Measurements from ENCODE around the gene L2HGDH. TPM values are rescaled to one million over a fixed set of nuclear protein-coding genes. Genes with fewer than 3 reads are reported as not detected.

Gene L2HGDH
- total RNA-seq, 1 experiment from 2014 or later, result 24.0 TPM

DNA sequence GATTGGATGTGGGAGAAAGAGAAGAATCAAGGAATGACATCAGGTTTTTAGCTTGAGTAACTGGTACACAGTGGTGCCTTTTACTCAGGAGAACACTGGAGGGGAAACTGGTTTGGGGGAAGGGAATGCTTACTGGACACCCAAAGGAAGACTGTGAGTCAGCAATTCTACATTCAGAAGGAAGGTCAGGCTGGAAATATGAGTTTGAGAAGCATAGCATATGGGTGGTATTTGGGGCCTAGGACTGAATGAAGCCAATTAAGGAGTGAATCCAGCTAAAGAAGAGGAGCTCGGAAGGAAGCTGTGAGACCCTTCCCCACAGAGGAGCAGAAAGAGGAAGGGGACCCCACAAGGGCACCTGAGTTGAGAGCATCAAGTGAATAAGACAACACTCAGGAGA lies 35.5 kb upstream of the L2HGDH start:
- peaks cover 16% of the 10 kb centered on the region for H3K4me1 Mint-ChIP-seq
- POLR2A ChIA-PET, result no interaction called here
- no peaks in the 10 kb centered on the region for H3K27me3 Mint-ChIP-seq (ENCODE audit: low read depth)
- no peaks in the 10 kb centered on the region for H3K36me3 Mint-ChIP-seq
- H3K9me3 Mint-ChIP-seq, result no peaks in the 10 kb centered on the region
- DNase-seq (ENCODE audit: low spot score) (no peak), ATAC-seq (no peak)
- TF ChIP-seq, protein P1, sequence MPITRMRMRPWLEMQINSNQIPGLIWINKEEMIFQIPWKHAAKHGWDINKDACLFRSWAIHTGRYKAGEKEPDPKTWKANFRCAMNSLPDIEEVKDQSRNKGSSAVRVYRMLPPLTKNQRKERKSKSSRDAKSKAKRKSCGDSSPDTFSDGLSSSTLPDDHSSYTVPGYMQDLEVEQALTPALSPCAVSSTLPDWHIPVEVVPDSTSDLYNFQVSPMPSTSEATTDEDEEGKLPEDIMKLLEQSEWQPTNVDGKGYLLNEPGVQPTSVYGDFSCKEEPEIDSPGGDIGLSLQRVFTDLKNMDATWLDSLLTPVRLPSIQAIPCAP (CRISPR knock-in tag; IDR thresholded peaks at IDR 0.05), result no peak
- TF ChIP-seq ZBTB21 (CRISPR knock-in tag; IDR thresholded peaks at IDR 0.05; ENCODE audit: borderline replicate concordance) (no peak), TEAD4 (CRISPR knock-in tag; IDR thresholded peaks at IDR 0.05) (no peak), TCF7 (CRISPR knock-in tag; IDR thresholded peaks at IDR 0.05; ENCODE audit: low read depth) (no peak), ZNF121 (CRISPR knock-in tag; IDR thresholded peaks at IDR 0.05) (no peak), GABPB1 (CRISPR knock-in tag; IDR thresholded peaks at IDR 0.05) (no peak), HMGA2 (CRISPR knock-in tag; IDR thresholded peaks at IDR 0.05) (no peak)
- TF ChIP-seq, protein P2, sequence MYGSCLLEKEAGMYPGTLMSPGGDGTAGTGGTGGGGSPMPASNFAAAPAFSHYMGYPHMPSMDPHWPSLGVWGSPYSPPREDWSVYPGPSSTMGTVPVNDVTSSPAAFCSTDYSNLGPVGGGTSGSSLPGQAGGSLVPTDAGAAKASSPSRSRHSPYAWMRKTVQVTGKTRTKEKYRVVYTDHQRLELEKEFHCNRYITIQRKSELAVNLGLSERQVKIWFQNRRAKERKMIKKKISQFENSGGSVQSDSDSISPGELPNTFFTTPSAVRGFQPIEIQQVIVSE (CRISPR knock-in tag; IDR thresholded peaks at IDR 0.05; ENCODE audit: borderline replicate concordance), result no peak
- TF ChIP-seq, protein P3, sequence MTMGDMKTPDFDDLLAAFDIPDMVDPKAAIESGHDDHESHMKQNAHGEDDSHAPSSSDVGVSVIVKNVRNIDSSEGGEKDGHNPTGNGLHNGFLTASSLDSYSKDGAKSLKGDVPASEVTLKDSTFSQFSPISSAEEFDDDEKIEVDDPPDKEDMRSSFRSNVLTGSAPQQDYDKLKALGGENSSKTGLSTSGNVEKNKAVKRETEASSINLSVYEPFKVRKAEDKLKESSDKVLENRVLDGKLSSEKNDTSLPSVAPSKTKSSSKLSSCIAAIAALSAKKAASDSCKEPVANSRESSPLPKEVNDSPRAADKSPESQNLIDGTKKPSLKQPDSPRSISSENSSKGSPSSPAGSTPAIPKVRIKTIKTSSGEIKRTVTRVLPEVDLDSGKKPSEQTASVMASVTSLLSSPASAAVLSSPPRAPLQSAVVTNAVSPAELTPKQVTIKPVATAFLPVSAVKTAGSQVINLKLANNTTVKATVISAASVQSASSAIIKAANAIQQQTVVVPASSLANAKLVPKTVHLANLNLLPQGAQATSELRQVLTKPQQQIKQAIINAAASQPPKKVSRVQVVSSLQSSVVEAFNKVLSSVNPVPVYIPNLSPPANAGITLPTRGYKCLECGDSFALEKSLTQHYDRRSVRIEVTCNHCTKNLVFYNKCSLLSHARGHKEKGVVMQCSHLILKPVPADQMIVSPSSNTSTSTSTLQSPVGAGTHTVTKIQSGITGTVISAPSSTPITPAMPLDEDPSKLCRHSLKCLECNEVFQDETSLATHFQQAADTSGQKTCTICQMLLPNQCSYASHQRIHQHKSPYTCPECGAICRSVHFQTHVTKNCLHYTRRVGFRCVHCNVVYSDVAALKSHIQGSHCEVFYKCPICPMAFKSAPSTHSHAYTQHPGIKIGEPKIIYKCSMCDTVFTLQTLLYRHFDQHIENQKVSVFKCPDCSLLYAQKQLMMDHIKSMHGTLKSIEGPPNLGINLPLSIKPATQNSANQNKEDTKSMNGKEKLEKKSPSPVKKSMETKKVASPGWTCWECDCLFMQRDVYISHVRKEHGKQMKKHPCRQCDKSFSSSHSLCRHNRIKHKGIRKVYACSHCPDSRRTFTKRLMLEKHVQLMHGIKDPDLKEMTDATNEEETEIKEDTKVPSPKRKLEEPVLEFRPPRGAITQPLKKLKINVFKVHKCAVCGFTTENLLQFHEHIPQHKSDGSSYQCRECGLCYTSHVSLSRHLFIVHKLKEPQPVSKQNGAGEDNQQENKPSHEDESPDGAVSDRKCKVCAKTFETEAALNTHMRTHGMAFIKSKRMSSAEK (CRISPR knock-in tag; IDR thresholded peaks at IDR 0.05; ENCODE audit: borderline replicate concordance), result no peak
- TF ChIP-seq, protein P4, sequence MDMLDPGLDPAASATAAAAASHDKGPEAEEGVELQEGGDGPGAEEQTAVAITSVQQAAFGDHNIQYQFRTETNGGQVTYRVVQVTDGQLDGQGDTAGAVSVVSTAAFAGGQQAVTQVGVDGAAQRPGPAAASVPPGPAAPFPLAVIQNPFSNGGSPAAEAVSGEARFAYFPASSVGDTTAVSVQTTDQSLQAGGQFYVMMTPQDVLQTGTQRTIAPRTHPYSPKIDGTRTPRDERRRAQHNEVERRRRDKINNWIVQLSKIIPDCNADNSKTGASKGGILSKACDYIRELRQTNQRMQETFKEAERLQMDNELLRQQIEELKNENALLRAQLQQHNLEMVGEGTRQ (CRISPR knock-in tag; IDR thresholded peaks at IDR 0.05), result no peak
- TF ChIP-seq, protein P5, sequence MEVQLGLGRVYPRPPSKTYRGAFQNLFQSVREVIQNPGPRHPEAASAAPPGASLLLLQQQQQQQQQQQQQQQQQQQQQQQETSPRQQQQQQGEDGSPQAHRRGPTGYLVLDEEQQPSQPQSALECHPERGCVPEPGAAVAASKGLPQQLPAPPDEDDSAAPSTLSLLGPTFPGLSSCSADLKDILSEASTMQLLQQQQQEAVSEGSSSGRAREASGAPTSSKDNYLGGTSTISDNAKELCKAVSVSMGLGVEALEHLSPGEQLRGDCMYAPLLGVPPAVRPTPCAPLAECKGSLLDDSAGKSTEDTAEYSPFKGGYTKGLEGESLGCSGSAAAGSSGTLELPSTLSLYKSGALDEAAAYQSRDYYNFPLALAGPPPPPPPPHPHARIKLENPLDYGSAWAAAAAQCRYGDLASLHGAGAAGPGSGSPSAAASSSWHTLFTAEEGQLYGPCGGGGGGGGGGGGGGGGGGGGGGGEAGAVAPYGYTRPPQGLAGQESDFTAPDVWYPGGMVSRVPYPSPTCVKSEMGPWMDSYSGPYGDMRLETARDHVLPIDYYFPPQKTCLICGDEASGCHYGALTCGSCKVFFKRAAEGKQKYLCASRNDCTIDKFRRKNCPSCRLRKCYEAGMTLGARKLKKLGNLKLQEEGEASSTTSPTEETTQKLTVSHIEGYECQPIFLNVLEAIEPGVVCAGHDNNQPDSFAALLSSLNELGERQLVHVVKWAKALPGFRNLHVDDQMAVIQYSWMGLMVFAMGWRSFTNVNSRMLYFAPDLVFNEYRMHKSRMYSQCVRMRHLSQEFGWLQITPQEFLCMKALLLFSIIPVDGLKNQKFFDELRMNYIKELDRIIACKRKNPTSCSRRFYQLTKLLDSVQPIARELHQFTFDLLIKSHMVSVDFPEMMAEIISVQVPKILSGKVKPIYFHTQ (CRISPR knock-in tag; IDR thresholded peaks at IDR 0.05), result no peak
- TF ChIP-seq, protein P6, sequence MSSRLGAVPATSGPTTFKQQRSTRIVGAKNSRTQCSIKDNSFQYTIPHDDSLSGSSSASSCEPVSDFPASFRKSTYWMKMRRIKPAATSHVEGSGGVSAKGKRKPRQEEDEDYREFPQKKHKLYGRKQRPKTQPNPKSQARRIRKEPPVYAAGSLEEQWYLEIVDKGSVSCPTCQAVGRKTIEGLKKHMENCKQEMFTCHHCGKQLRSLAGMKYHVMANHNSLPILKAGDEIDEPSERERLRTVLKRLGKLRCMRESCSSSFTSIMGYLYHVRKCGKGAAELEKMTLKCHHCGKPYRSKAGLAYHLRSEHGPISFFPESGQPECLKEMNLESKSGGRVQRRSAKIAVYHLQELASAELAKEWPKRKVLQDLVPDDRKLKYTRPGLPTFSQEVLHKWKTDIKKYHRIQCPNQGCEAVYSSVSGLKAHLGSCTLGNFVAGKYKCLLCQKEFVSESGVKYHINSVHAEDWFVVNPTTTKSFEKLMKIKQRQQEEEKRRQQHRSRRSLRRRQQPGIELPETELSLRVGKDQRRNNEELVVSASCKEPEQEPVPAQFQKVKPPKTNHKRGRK (CRISPR knock-in tag; IDR thresholded peaks at IDR 0.05; ENCODE audit: borderline replicate concordance), result no peak
- TF ChIP-seq, protein P7, sequence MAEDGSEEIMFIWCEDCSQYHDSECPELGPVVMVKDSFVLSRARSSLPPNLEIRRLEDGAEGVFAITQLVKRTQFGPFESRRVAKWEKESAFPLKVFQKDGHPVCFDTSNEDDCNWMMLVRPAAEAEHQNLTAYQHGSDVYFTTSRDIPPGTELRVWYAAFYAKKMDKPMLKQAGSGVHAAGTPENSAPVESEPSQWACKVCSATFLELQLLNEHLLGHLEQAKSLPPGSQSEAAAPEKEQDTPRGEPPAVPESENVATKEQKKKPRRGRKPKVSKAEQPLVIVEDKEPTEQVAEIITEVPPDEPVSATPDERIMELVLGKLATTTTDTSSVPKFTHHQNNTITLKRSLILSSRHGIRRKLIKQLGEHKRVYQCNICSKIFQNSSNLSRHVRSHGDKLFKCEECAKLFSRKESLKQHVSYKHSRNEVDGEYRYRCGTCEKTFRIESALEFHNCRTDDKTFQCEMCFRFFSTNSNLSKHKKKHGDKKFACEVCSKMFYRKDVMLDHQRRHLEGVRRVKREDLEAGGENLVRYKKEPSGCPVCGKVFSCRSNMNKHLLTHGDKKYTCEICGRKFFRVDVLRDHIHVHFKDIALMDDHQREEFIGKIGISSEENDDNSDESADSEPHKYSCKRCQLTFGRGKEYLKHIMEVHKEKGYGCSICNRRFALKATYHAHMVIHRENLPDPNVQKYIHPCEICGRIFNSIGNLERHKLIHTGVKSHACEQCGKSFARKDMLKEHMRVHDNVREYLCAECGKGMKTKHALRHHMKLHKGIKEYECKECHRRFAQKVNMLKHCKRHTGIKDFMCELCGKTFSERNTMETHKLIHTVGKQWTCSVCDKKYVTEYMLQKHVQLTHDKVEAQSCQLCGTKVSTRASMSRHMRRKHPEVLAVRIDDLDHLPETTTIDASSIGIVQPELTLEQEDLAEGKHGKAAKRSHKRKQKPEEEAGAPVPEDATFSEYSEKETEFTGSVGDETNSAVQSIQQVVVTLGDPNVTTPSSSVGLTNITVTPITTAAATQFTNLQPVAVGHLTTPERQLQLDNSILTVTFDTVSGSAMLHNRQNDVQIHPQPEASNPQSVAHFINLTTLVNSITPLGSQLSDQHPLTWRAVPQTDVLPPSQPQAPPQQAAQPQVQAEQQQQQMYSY (CRISPR knock-in tag; IDR thresholded peaks at IDR 0.05), result no peak
- TF ChIP-seq, protein P8, sequence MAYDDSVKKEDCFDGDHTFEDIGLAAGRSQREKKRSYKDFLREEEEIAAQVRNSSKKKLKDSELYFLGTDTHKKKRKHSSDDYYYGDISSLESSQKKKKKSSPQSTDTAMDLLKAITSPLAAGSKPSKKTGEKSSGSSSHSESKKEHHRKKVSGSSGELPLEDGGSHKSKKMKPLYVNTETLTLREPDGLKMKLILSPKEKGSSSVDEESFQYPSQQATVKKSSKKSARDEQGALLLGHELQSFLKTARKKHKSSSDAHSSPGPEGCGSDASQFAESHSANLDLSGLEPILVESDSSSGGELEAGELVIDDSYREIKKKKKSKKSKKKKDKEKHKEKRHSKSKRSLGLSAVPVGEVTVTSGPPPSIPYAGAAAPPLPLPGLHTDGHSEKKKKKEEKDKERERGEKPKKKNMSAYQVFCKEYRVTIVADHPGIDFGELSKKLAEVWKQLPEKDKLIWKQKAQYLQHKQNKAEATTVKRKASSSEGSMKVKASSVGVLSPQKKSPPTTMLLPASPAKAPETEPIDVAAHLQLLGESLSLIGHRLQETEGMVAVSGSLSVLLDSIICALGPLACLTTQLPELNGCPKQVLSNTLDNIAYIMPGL (CRISPR knock-in tag; IDR thresholded peaks at IDR 0.05), result no peak
- TF ChIP-seq, protein P9, sequence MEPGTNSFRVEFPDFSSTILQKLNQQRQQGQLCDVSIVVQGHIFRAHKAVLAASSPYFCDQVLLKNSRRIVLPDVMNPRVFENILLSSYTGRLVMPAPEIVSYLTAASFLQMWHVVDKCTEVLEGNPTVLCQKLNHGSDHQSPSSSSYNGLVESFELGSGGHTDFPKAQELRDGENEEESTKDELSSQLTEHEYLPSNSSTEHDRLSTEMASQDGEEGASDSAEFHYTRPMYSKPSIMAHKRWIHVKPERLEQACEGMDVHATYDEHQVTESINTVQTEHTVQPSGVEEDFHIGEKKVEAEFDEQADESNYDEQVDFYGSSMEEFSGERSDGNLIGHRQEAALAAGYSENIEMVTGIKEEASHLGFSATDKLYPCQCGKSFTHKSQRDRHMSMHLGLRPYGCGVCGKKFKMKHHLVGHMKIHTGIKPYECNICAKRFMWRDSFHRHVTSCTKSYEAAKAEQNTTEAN (CRISPR knock-in tag; IDR thresholded peaks at IDR 0.05), result no peak
- CTCF ChIA-PET, result interaction anchor here (1.6 kb wide), 1 partner anchor 426 kb away, joined by 3 read pairs; no protein-coding TSS in a partner anchor
- H3K27ac Mint-ChIP-seq, result no peak overlapping the region
- no peak overlapping the region for H3K4me3 Mint-ChIP-seq

Measured in WTC11 (cell line).